ENCODE results near the gene EFNA5.

- no peak for TF ChIP-seq CTCF (IDR thresholded peaks at IDR 0.05)
- TF ChIP-seq POLR2AphosphoS5 (IDR thresholded peaks at IDR 0.05), result no peak
- no peak for TF ChIP-seq POLR2A (IDR thresholded peaks at IDR 0.05)
- TF ChIP-seq EP300 (IDR thresholded peaks at IDR 0.05), result no peak
These were observed 125.3 kb downstream of the EFNA5 start for GRCh38 chr5:107545486-107545885.

All from gastroesophageal sphincter (tissue), 3 donors.